Kidney (tissue), 14 donors: ENCODE results near the gene ADI1. TPM values are rescaled to one million over a fixed set of nuclear protein-coding genes. Genes with fewer than 3 reads are reported as not detected.

ENCODE experiments used
- DNase-seq, 5 donors: peaks; one replicate each; pipeline ENCODE4 v3.0.0-alpha.2; 2013 to 2020
- FAIRE-seq: peaks from 2 replicates; lab custom pipeline; 2012; peaks lifted over from hg19 to GRCh38; lab: Jason Lieb, UNC
- H3K27ac ChIP-seq, 2 donors: one replicate each; pipeline ENCODE4 v1.7.0; 2013; ENCODE audit warnings: low read depth in 2 of 2, low read length in 2 of 2, inconsistent platforms in 1 of 2
- H3K27me3 ChIP-seq: one replicate; pipeline ENCODE4 v1.7.1; 2013; ENCODE audit warnings: low read length, inconsistent platforms; ENCODE audit not compliant: control insufficient read depth, insufficient read depth
- H3K36me3 ChIP-seq, 3 donors: one replicate each; pipeline versions ENCODE4 v1.7.0 to v1.7.1; 2013; ENCODE audit warnings: low read length in 3 of 3, control low read depth in 1 of 3, inconsistent platforms in 1 of 3; ENCODE audit not compliant: insufficient read depth in 3 of 3, control insufficient read depth in 2 of 3
- H3K4me1 ChIP-seq, 3 donors: one replicate each; pipeline versions ENCODE4 v1.7.0 to v1.7.1; 2013; ENCODE audit warnings: low read length in 3 of 3, inconsistent platforms in 1 of 3, low read depth in 1 of 3; ENCODE audit not compliant: control insufficient read depth in 2 of 3, insufficient read depth in 2 of 3
- H3K4me3 ChIP-seq, 3 donors: one replicate each; pipeline versions ENCODE4 v1.7.0 to v1.8.1; 2013; ENCODE audit warnings: low read length in 3 of 3, control low read depth in 1 of 3, inconsistent platforms in 1 of 3
- H3K9ac ChIP-seq, 3 donors: one replicate each; pipeline versions ENCODE4 v1.7.0 to v1.7.1; 2013; ENCODE audit warnings: low read length in 3 of 3, control low read depth in 1 of 3, inconsistent platforms in 1 of 3
- H3K9me3 ChIP-seq, 3 donors: one replicate each; pipeline versions ENCODE4 v1.7.0 to v1.7.1; 2013; ENCODE audit warnings: low read length in 3 of 3, control low read depth in 1 of 3, inconsistent platforms in 1 of 3; ENCODE audit not compliant: control insufficient read depth in 2 of 3, insufficient read depth in 1 of 3
- intact Hi-C: fragments of 100-400 bp; cut with DNase I; formaldehyde crosslinking; loops from one replicate; pipeline ENCODE4 v1.11.1; 2022
- polyA plus RNA-seq: library from polyadenylated mRNA; stranded (reverse); fragments of 350-450 nt; fragmentation: Illumina TruSeq; extraction: RNeasy Lipid Tissue Mini Kit (QIAGEN cat#74804); gene quantifications from one replicate; pipeline ENCODE4 v1.2.3, GENCODE V29; 2014; ENCODE audit warnings: low read depth, low replicate concordance; ENCODE audit not compliant: insufficient read depth
- total RNA-seq: library from RNA; stranded (reverse); fragmentation: NEBNext Ultra II Directional; extraction: Animal tissue kit (Norgen Biotek cat#: 25700); gene quantifications from one replicate; pipeline ENCODE4 v1.2.1, GENCODE V29; 2021
- TF ChIP-seq, protein P1 (sequence below): IDR thresholded peaks from 3 replicates; pipeline ENCODE4 v1.5.1; 2012; ENCODE audit warnings: mild to moderate bottlenecking, moderate library complexity, borderline replicate concordance; ENCODE audit not compliant: insufficient read depth; ENCODE audit errors: extremely low read depth
- donor health status: control.
- donor health status: control.
- donor health status: control.
- donor health status: control.
- donor health status: control.
- donor health status: DM: yes; HTN: yes; CAD: no.
- donor health status: Normal renal cell carcinoma (clear cell type).

ADI1 gene
- total and polyA plus RNA-seq, 2 donors from 2014 or later: 74.0 to 236 TPM

DNA sequence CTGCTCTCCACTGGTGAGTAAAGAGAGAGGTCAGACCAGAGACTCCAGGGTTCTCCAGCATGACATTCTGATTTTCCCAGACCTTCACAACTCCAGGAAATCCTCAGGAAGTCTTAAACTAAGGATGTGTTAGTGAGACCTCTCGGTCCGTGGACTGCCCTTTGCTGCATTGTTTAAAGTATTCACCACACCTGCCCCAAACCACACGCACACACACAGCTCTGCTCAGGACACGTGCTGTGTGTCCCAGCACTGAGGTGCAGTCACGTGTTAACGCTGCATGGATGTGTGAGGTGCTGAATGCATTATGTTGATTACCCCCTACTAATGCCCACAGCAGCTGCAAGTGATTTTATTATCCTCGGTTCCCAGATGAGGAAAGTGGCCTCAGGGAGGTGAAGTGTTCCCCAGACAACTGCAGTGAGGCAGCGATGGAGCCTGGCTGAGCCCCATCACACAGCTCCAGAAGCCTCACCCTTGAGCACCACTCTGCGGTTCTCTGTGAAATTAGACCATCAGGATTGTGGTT, 71.5 kb downstream of the ADI1 start:
- peaks cover 2 to 30% (median 28%) of the 10 kb centered on the region in 3 donors for H3K36me3 ChIP-seq
- H3K4me1 ChIP-seq: no peaks in the 10 kb centered on the region
- H3K4me3 ChIP-seq: no peak overlapping the region
- intact Hi-C loops: no loop called here
- TF ChIP-seq, protein P1, sequence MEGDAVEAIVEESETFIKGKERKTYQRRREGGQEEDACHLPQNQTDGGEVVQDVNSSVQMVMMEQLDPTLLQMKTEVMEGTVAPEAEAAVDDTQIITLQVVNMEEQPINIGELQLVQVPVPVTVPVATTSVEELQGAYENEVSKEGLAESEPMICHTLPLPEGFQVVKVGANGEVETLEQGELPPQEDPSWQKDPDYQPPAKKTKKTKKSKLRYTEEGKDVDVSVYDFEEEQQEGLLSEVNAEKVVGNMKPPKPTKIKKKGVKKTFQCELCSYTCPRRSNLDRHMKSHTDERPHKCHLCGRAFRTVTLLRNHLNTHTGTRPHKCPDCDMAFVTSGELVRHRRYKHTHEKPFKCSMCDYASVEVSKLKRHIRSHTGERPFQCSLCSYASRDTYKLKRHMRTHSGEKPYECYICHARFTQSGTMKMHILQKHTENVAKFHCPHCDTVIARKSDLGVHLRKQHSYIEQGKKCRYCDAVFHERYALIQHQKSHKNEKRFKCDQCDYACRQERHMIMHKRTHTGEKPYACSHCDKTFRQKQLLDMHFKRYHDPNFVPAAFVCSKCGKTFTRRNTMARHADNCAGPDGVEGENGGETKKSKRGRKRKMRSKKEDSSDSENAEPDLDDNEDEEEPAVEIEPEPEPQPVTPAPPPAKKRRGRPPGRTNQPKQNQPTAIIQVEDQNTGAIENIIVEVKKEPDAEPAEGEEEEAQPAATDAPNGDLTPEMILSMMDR: no peak
- no peaks in the 10 kb centered on the region for H3K27me3 ChIP-seq
- no peak overlapping the region for H3K27ac ChIP-seq
- no peaks in the 10 kb centered on the region for H3K9me3 ChIP-seq
- FAIRE-seq: no peak
- peak in 1 of 5 donors; percentile 41 for DNase-seq
- no peak overlapping the region for H3K9ac ChIP-seq

Other genes with a start within 250 kb of the ADI1 start
- gene EIPR1, start 141.7 kb downstream of the ADI1 start, total RNA-seq: 28.2 TPM
- gene EIPR1, start 141.7 kb downstream of the ADI1 start, polyA plus RNA-seq: 37.8 TPM
- gene TRAPPC12, start 139.8 kb downstream of the ADI1 start, total RNA-seq: 104 TPM
- gene TRAPPC12, start 139.8 kb downstream of the ADI1 start, polyA plus RNA-seq: 81.6 TPM
- gene RNASEH1, start 38.8 kb upstream of the ADI1 start, total RNA-seq: 21.1 TPM
- gene RNASEH1, start 38.8 kb upstream of the ADI1 start, polyA plus RNA-seq: 6.8 TPM
- gene RPS7, start 55.7 kb upstream of the ADI1 start, total RNA-seq: 992 TPM
- 1,826 TPM for gene RPS7, start 55.7 kb upstream of the ADI1 start, polyA plus RNA-seq
- gene COLEC11, start 75.6 kb upstream of the ADI1 start, total RNA-seq: 7.6 TPM
- 34.6 TPM for gene COLEC11, start 75.6 kb upstream of the ADI1 start, polyA plus RNA-seq
- gene ALLC, start 138.7 kb upstream of the ADI1 start, total RNA-seq: not detected
- 1.3 TPM for gene ALLC, start 138.7 kb upstream of the ADI1 start, polyA plus RNA-seq
- gene DCDC2C, start 184.0 kb upstream of the ADI1 start, total RNA-seq: not detected
- gene DCDC2C, start 184.0 kb upstream of the ADI1 start, polyA plus RNA-seq: not detected